Caco-2 (cell line): ENCODE results near the gene HCN3. TPM values are rescaled to one million over a fixed set of nuclear protein-coding genes. Genes with fewer than 3 reads are reported as not detected.

Experiments
- BruUV-seq: library from RNA; stranded (reverse); fragments of 400-500 nt; replicated peaks from 2 replicates; lab custom pipeline; 2021; lab: Mats Ljungman, UMichigan
- CTCF ChIA-PET: fragments of 300-600 bp; sonication (Branson Sonifier 250); formaldehyde crosslinking; loops from one replicate; lab custom pipeline; 2022; ENCODE audit warnings: antibody characterized with exemption; lab: Charles Lee
- POLR2A ChIA-PET: fragments of 300-600 bp; sonication (Branson Sonifier 250); formaldehyde crosslinking; loops from one replicate; lab custom pipeline; 2022; ENCODE audit warnings: antibody characterized with exemption; lab: Charles Lee
- DNase-seq, 2 experiments: peaks; one replicate each; pipeline versions ENCODE4 v3.0.0 to v3.0.0-alpha.2; 2020 to 2022
- H3K27me3 ChIP-seq: replicated peaks from 2 replicates; pipeline ENCODE4 v1.6.0; 2011; ENCODE audit warnings: low read length; ENCODE audit not compliant: control insufficient read depth, insufficient read depth
- H3K36me3 ChIP-seq: 2 replicates; pipeline ENCODE4 v1.5.1; 2011; ENCODE audit warnings: low read length; ENCODE audit not compliant: control insufficient read depth, insufficient read depth
- H3K4me1 ChIP-seq: fragments of 250-450 bp; sonication (Bioruptor Pico); 2 replicates; pipeline ENCODE4 v1.5.1; 2020; ENCODE audit warnings: mild to moderate bottlenecking
- H3K4me3 ChIP-seq: 2 replicates; pipeline ENCODE4 v1.5.1; 2011; ENCODE audit warnings: low read depth, mild to moderate bottlenecking, control low read depth, low read length
- H3K9me3 ChIP-seq: fragments of 250-450 bp; sonication (Bioruptor Pico); 2 replicates; pipeline ENCODE4 v1.5.1; 2020; ENCODE audit warnings: mild to moderate bottlenecking, moderate library complexity
- H3K27ac Mint-ChIP-seq: one replicate; pipeline ENCODE4 v1.8.0; 2022; ENCODE audit warnings: mixed read lengths; ENCODE audit not compliant: unreplicated experiment
- H3K27me3 Mint-ChIP-seq: one replicate; pipeline ENCODE4 v1.8.0; 2022; ENCODE audit warnings: mixed read lengths; ENCODE audit not compliant: insufficient read depth, unreplicated experiment
- H3K36me3 Mint-ChIP-seq: one replicate; pipeline ENCODE4 v1.8.0; 2022; ENCODE audit warnings: mild to moderate bottlenecking, mixed read lengths; ENCODE audit not compliant: insufficient read depth, unreplicated experiment
- H3K4me1 Mint-ChIP-seq: one replicate; pipeline ENCODE4 v1.8.0; 2022; ENCODE audit warnings: low read depth, mixed read lengths; ENCODE audit not compliant: unreplicated experiment
- H3K4me3 Mint-ChIP-seq: one replicate; pipeline ENCODE4 v1.8.0; 2022; ENCODE audit warnings: mild to moderate bottlenecking, moderate library complexity, mixed read lengths; ENCODE audit not compliant: unreplicated experiment
- H3K9me3 Mint-ChIP-seq: one replicate; pipeline ENCODE4 v1.8.0; 2022; ENCODE audit warnings: mixed read lengths; ENCODE audit not compliant: unreplicated experiment
- CTCF ChIP-seq, 2 experiments: fragments of 200-600 bp in 1 of 2; IDR thresholded peaks; 1 replicate in 1 of 2; 2 replicates in 1 of 2; pipeline versions ENCODE4 v1.5.1 to v1.8.0; 2011 to 2022; ENCODE audit warnings: antibody characterized with exemption in 1 of 2, control low read depth in 1 of 2, inconsistent platforms in 1 of 2, low read depth in 1 of 2, low read length in 1 of 2, mild to moderate bottlenecking in 1 of 2, moderate library complexity in 1 of 2; ENCODE audit not compliant: insufficient read depth in 1 of 2, severe bottlenecking in 1 of 2, unreplicated experiment in 1 of 2
- intact Hi-C: fragments of 100-400 bp; cut with micrococcal nuclease; formaldehyde crosslinking; loops from one replicate; pipeline ENCODE4 v1.10.0; 2022; ENCODE audit not compliant: unreplicated experiment
- total RNA-seq: library from RNA; stranded (reverse); gene quantifications from 2 replicates; pipeline ENCODE4 v1.2.3, GENCODE V29; 2022

The HCN3 gene
- total RNA-seq, 1 experiment from 2014 or later, result 8.8 TPM

DNA sequence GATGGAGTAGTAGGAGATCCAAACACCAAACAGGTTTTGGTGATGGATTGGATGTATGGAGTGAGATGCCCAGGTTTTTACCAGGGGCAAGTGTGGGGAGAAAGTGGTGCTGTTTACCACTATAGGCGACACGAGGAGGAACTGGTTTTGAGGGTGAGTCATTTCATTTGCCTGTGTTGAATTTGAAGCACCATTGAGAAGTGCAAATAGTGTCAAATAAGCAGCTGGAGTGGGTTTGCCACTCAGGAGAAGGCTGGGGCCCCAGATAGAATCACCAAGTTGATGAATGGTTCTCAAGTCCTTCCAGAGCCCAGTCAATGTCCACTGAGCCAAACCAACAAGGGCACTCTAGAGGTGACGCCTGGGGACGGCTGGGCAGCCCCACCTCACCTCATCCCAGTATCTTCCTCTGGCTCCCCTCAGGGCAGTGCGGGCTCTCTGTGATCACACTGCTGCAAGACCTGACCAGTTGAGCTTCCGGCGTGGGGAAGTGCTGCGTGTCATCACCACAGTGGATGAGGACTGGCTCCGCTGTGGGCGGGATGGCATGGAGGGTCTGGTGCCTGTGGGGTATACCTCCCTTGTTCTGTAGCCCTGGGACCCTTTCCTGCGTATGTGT lies 52.8 kb downstream of the HCN3 start:
- Histone ChIP-seq H3K4me3 (no peak overlapping the region), H3K36me3 (peaks cover 3% of the 10 kb centered on the region; the same call in 1 of the 2 replicates), H3K4me1 (peaks cover 5% of the 10 kb centered on the region; the same call in 1 of the 2 replicates), H3K9me3 (no peaks in the 10 kb centered on the region), H3K27me3 (no peaks in the 10 kb centered on the region)
- POLR2A ChIA-PET, result interaction anchor here (0.5 kb wide), 1 partner anchor 278 kb away, joined by 6 read pairs; no protein-coding TSS in a partner anchor
- no peak for DNase-seq
- Mint-ChIP-seq H3K4me3 (no peak overlapping the region), H3K9me3 (no peaks in the 10 kb centered on the region), H3K36me3 (peaks cover 82% of the 10 kb centered on the region), H3K4me1 (peaks cover 16% of the 10 kb centered on the region), H3K27me3 (no peaks in the 10 kb centered on the region), H3K27ac (no peak overlapping the region)
- intact Hi-C loops, result loop anchor here (10.0 kb wide), 1 partner anchor 265 kb away; no protein-coding TSS in a partner anchor
- no peak for TF ChIP-seq CTCF (IDR thresholded peaks at IDR 0.05; ENCODE audit: insufficient read depth in 1 of 2, low read depth in 1 of 2, low read length in 1 of 2, severe bottlenecking in 1 of 2, unreplicated experiment in 1 of 2)
- no TSS peak for BruUV-seq
- CTCF ChIA-PET, result no interaction called here

GRCh38 chr1:155334962-155335361 lies 57.7 kb downstream of the HCN3 start:
- BruUV-seq, result no TSS peak
- no peaks in the 10 kb centered on the region for H3K4me1 ChIP-seq
- H3K9me3 ChIP-seq, result no peaks in the 10 kb centered on the region
- H3K27me3 ChIP-seq, result no peaks in the 10 kb centered on the region
- Mint-ChIP-seq H3K4me3 (no peak overlapping the region), H3K4me1 (peaks cover 6% of the 10 kb centered on the region), H3K27me3 (no peaks in the 10 kb centered on the region), H3K36me3 (peaks cover 63% of the 10 kb centered on the region), H3K27ac (no peak overlapping the region), H3K9me3 (no peaks in the 10 kb centered on the region)
- POLR2A ChIA-PET, result no interaction called here
- no peak overlapping the region for H3K4me3 ChIP-seq
- no peak for TF ChIP-seq CTCF (IDR thresholded peaks at IDR 0.05; ENCODE audit: insufficient read depth in 1 of 2, low read depth in 1 of 2, low read length in 1 of 2, severe bottlenecking in 1 of 2, unreplicated experiment in 1 of 2)
- DNase-seq, result no peak
- intact Hi-C loops, result no loop called here
- CTCF ChIA-PET, result no interaction called here
- peaks cover 4% of the 10 kb centered on the region for H3K36me3 ChIP-seq

Other genes with a start within 250 kb of the HCN3 start
- 0.26 and 0.61 TPM in 2 replicates for gene DCST2, start 243.7 kb upstream of the HCN3 start, total RNA-seq
- gene DCST1, start 243.6 kb upstream of the HCN3 start, total RNA-seq, result 0.32 TPM in 1 of 2 replicates, not detected in the other
- 44.0 and 48.2 TPM in 2 replicates for gene ADAM15, start 226.1 kb upstream of the HCN3 start, total RNA-seq
- 13.8 and 16.0 TPM in 2 replicates for gene EFNA4, start 213.7 kb upstream of the HCN3 start, total RNA-seq
- gene EFNA3, start 198.6 kb upstream of the HCN3 start, total RNA-seq, result 3.4 and 3.5 TPM in 2 replicates
- gene EFNA1, start 149.6 kb upstream of the HCN3 start, total RNA-seq, result 42.5 and 47.9 TPM in 2 replicates
- 38.4 and 43.6 TPM in 2 replicates for gene SLC50A1, start 141.6 kb upstream of the HCN3 start, total RNA-seq
- gene DPM3, start 136.9 kb upstream of the HCN3 start, total RNA-seq, result 27.8 and 30.7 TPM in 2 replicates
- 215 and 219 TPM in 2 replicates for gene KRTCAP2, start 104.2 kb upstream of the HCN3 start, total RNA-seq
- 0.11 TPM in 1 of 2 replicates, not detected in the other for gene TRIM46, start 103.6 kb upstream of the HCN3 start, total RNA-seq
- 6.2 and 7.4 TPM in 2 replicates for gene THBS3, start 69.6 kb upstream of the HCN3 start, total RNA-seq
- 64.9 and 65.3 TPM in 2 replicates for gene MTX1, start 68.8 kb upstream of the HCN3 start, total RNA-seq
- 33.1 and 36.6 TPM in 2 replicates for gene ENTREP3, start 22.0 kb upstream of the HCN3 start, total RNA-seq
- 53.4 and 55.9 TPM in 2 replicates for gene SCAMP3, start 15.1 kb upstream of the HCN3 start, total RNA-seq
- gene CLK2, start 4.0 kb upstream of the HCN3 start, total RNA-seq, result 56.8 and 57.5 TPM in 2 replicates
- gene PKLR, start 24.0 kb downstream of the HCN3 start, total RNA-seq, result not detected in 2 replicates
- gene FDPS, start 31.4 kb downstream of the HCN3 start, total RNA-seq, result 228 and 235 TPM in 2 replicates
- 44.1 and 44.4 TPM in 2 replicates for gene RUSC1, start 43.4 kb downstream of the HCN3 start, total RNA-seq